HepG2 (cell line): ENCODE results near the gene UCP3. TPM values are rescaled to one million over a fixed set of nuclear protein-coding genes. Genes with fewer than 3 reads are reported as not detected.

ENCODE experiments used
- ATAC-seq: fragments of 200-7000 bp; cut with Tn5 transposase; 3 replicates; pipeline ENCODE4 v1.9.1; 2020; ENCODE audit warnings: mild to moderate bottlenecking, moderate library complexity
- BruUV-seq: library from RNA; stranded (reverse); fragments of 400-500 nt; replicated peaks from 2 replicates; lab custom pipeline; 2021; lab: Mats Ljungman, UMichigan
- CTCF ChIA-PET: fragments of 300-600 bp; formaldehyde crosslinking; extraction: SDS; loops from one replicate; lab custom pipeline; 2021; ENCODE audit warnings: low total read pairs, inconsistent platforms, low intra/inter-chr PET ratio; lab: Yijun Ruan, JAX
- POLR2A ChIA-PET: fragments of 350-600 bp; sonication (Branson Sonifier 250); formaldehyde crosslinking; loops from one replicate; lab custom pipeline; 2020; ENCODE audit warnings: antibody characterized with exemption, inconsistent platforms; lab: Yijun Ruan, JAX
- DNase-seq: peaks from one replicate; pipeline ENCODE4 v3.0.0-alpha.2; 2015; ENCODE audit warnings: low spot score
- FAIRE-seq: peaks from 3 replicates; lab custom pipeline; 2011; peaks lifted over from hg19 to GRCh38; lab: Jason Lieb, UNC
- H2AFZ ChIP-seq: one replicate; pipeline ENCODE4 v1.6.1; 2011; ENCODE audit warnings: low read length, inconsistent platforms
- H3K27ac ChIP-seq: fragments of 300-600 bp; 3 replicates; pipeline ENCODE4 v1.8.0; 2011; ENCODE audit warnings: mixed run types, mild to moderate bottlenecking, mixed read lengths, low read length, inconsistent platforms; ENCODE audit not compliant: insufficient read depth; ENCODE audit errors: extremely low read length
- H3K27me3 ChIP-seq, 2 experiments: fragments of 200-600 bp in 1 of 2; 2 replicates in 1 of 2; 3 replicates in 1 of 2; pipeline versions ENCODE4 v1.6.0 to v1.8.0; 2011; ENCODE audit warnings: low read length in 2 of 2, mild to moderate bottlenecking in 2 of 2, moderate library complexity in 2 of 2, inconsistent platforms in 1 of 2; ENCODE audit not compliant: insufficient read depth in 2 of 2, control insufficient read depth in 1 of 2
- H3K36me3 ChIP-seq, 2 experiments: fragments of 200-600 bp in 1 of 2; replicated peaks in 1 of 2; 2 replicates in 1 of 2; 3 replicates in 1 of 2; pipeline versions ENCODE4 v1.5.1 to v1.8.0; 2011; ENCODE audit warnings: low read length in 2 of 2, inconsistent platforms in 1 of 2; ENCODE audit not compliant: insufficient read depth in 2 of 2, control insufficient read depth in 1 of 2
- H3K4me1 ChIP-seq: 2 replicates; pipeline ENCODE4 v1.5.1; 2012; ENCODE audit warnings: low read length, inconsistent platforms; ENCODE audit not compliant: insufficient read depth
- H3K4me2 ChIP-seq: 2 replicates; pipeline ENCODE4 v1.6.0; 2011; ENCODE audit warnings: low read depth, low read length, inconsistent platforms
- H3K4me3 ChIP-seq, 3 experiments: fragments of 200-600 bp in 1 of 3; sonication (generic), shearing (Covaris generic) in 1 of 3; replicated peaks in 1 of 3; 2 replicates each; pipeline ENCODE4 v1.5.1; 2011 to 2016; ENCODE audit warnings: low read length in 3 of 3, inconsistent platforms in 2 of 3, low read depth in 2 of 3, mild to moderate bottlenecking in 2 of 3, control low read depth in 1 of 3, mixed read lengths in 1 of 3; ENCODE audit not compliant: insufficient read depth in 1 of 3
- H3K79me2 ChIP-seq: one replicate; pipeline ENCODE4 v1.6.1; 2011; ENCODE audit warnings: low read length, inconsistent platforms; ENCODE audit not compliant: insufficient read depth
- H3K9ac ChIP-seq: 2 replicates; pipeline ENCODE4 v1.6.0; 2011; ENCODE audit warnings: mild to moderate bottlenecking, low read depth, low read length, inconsistent platforms; ENCODE audit not compliant: insufficient read depth
- H3K9me3 ChIP-seq: 2 replicates; pipeline ENCODE4 v1.5.1; 2012; ENCODE audit warnings: mild to moderate bottlenecking, low read length
- H4K20me1 ChIP-seq: 2 replicates; pipeline ENCODE4 v1.6.0; 2011; ENCODE audit warnings: inconsistent platforms, mild to moderate bottlenecking, low read length, moderate library complexity; ENCODE audit not compliant: insufficient read depth
- KMT2B ChIP-seq: IDR thresholded peaks from 2 replicates; pipeline ENCODE4 v1.6.1; 2016; ENCODE audit warnings: missing genetic modification reagents, missing compliant biosample characterization
- ZFX ChIP-seq: sonication (generic); formaldehyde crosslinking; IDR thresholded peaks from 2 replicates; pipeline ENCODE4 v1.4.0; 2020; ENCODE audit warnings: mild to moderate bottlenecking, low read depth, missing genetic modification reagents, moderate library complexity
- ZNF326 ChIP-seq: sonication (generic); formaldehyde crosslinking; IDR thresholded peaks from 2 replicates; pipeline ENCODE4 v1.4.0; 2020; ENCODE audit warnings: missing genetic modification reagents, borderline replicate concordance
- ZNF460 ChIP-seq: sonication (generic); formaldehyde crosslinking; IDR thresholded peaks from 2 replicates; pipeline ENCODE4 v1.5.1; 2020; ENCODE audit warnings: missing genetic modification reagents, mild to moderate bottlenecking, borderline replicate concordance
- ZNF484 ChIP-seq: sonication (generic); formaldehyde crosslinking; IDR thresholded peaks from 2 replicates; pipeline ENCODE4 v1.5.1; 2020; ENCODE audit warnings: mild to moderate bottlenecking, low read depth, missing genetic modification reagents, borderline replicate concordance
- ZNF562 ChIP-seq: sonication (generic); formaldehyde crosslinking; IDR thresholded peaks from 2 replicates; pipeline ENCODE4 v1.8.0; 2022; ENCODE audit warnings: missing genetic modification reagents, borderline replicate concordance
- ZNF761 ChIP-seq: sonication (generic); formaldehyde crosslinking; conservative IDR thresholded peaks from 2 replicates; pipeline ENCODE4 v1.4.0; 2020; ENCODE audit warnings: mild to moderate bottlenecking, missing genetic modification reagents
- ZXDC ChIP-seq: sonication (generic); formaldehyde crosslinking; IDR thresholded peaks from 2 replicates; pipeline ENCODE4 v1.5.0; 2020; ENCODE audit warnings: mild to moderate bottlenecking, missing genetic modification reagents
- WGBS: methylation state at CpG from one replicate; pipeline ENCODE4 v1.1.6; 2017; ENCODE audit warnings: low lambda C conversion rate; 5-methylcytosine and 5-hydroxymethylcytosine counted together
- in situ Hi-C: cut with HindIII; loops from 2 replicates; pipeline ENCODE4 v1.10.0; 2017; ENCODE audit warnings: low pct_unique_long_range_greater_than_20kb; ENCODE audit not compliant: extremely low pct_ligation_motif_present
- intact Hi-C: fragments of 100-400 bp; cut with micrococcal nuclease; formaldehyde crosslinking; loops from one replicate; pipeline ENCODE4 v1.10.0; 2022; ENCODE audit not compliant: unreplicated experiment
- polyA plus RNA-seq, 8 experiments: library from polyadenylated mRNA; depleted of rRNA in 3 of 8; stranded (reverse) in 7 of 8; unstranded in 1 of 8; fragments of >200 nt; fragmentation: Illumina TruSeq in 4 of 8; extraction: Trizol in 4 of 8; gene quantifications; 2 replicates each; pipeline versions ENCODE4 v1.2.1 to v1.2.3, GENCODE V29; 2011 to 2016; ENCODE audit warnings: low read depth in 4 of 8, missing spikeins in 1 of 8, mixed read lengths in 1 of 8; ENCODE audit not compliant: insufficient read depth in 1 of 8
- total RNA-seq, 5 experiments: library from RNA; depleted of rRNA; stranded (reverse); fragments of >200 nt; fragmentation: Illumina TruSeq; extraction: Trizol; gene quantifications; 2 replicates each; pipeline ENCODE4 v1.2.3, GENCODE V29; 2016; ENCODE audit warnings: low read depth in 1 of 5
- TF ChIP-seq, protein P1 (sequence below): sonication (generic); formaldehyde crosslinking; IDR thresholded peaks from 2 replicates; pipeline ENCODE4 v1.9.0; 2021; ENCODE audit warnings: missing genetic modification reagents, borderline replicate concordance
- TF ChIP-seq, protein P2 (sequence below): sonication (generic); formaldehyde crosslinking; conservative IDR thresholded peaks from 2 replicates; pipeline ENCODE4 v1.8.0; 2022; ENCODE audit warnings: mild to moderate bottlenecking, moderate library complexity, missing genetic modification reagents

UCP3 gene
- total and polyA plus RNA-seq, 2 of the 13 experiments (the other 11 are each of a cell fraction or from before 2014, with no cell fraction given), result 0.37 TPM; not detected in 1

DNA sequence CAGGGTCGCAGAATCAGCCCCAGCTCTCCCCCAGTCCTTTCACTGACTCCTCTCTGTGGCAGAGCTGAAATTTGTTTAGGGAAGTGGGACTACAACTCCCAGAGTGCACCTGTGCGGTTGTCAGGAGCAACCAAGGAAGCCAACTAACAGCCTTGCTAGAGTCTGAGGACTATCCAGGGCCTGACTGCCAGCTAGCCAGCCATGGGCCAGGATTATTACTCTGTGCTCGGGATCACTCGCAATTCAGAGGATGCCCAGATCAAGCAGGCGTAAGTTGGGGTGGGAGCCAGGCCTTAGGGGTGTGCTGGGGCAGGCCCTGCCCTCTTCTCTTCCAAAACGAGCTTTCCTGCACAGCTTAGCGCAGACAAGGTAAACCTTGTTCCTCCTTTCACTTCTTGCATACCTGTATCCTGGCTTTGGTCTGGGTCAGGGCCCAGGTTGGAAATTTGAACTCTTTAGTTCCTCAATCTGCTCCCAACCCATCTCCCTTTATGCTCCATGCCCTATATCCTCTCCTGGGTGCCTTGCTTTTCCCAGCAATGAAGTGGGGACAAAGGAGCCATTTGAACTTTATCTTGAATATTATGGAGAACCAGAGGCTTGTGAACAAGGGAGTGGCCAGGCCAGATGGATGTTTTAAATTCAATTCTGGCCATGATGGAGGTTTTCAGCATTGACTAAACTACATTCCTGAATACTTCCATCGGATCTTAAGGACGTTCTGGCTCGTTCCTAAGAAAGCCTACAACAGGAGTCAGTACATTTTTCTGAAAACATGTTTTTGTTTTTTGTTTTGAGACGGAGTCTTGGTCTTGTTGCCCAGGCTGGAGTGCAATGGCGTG, 57.8 kb downstream of the UCP3 start, which contains the start of gene DNAJB13:
Gene DNAJB13 (plus strand): TSS at position 158 of the 842 bp plus-strand sequence. CDS start 44 bp downstream, at position 202.
- ATAC-seq, result peak; percentile 91
- CTCF ChIA-PET, result no interaction called here
- Histone ChIP-seq H3K9me3 (no peaks in the 10 kb centered on the region), H3K79me2 (peaks cover 11% of the 10 kb centered on the region), H3K27me3 (no peaks in the 10 kb centered on the region; a peak in 1 of 5 replicates), H3K4me3 (peak within 1 kb of the TSS; percentile 46 to 77 (median 71)), H3K9ac (peak within 1 kb of the TSS; percentile 79), H3K36me3 (peaks cover 0 to 7% of the 10 kb centered on the region in 2 experiments; a peak in 2 of 5 replicates), H3K4me1 (peaks cover 67% of the 10 kb centered on the region), H2AFZ (no peak within 1 kb of the TSS), H3K4me2 (peak within 1 kb of the TSS; percentile 80), H3K27ac (peak within 1 kb of the TSS; percentile 86), H4K20me1 (0 out of 2 replicates have a peak, but pooled peaks cover 3% of the 10 kb centered on the region)
- WGBS, result 50% methylated on average over 9 of the region's 12 CpGs
- in situ Hi-C loops (loop anchor here (25.0 kb wide), 1 partner anchor 211 kb away; the partner anchor contains the start of genes C2CD3 and PPME1), intact Hi-C loops (no loop called here)
- FAIRE-seq, result peak; percentile 56
- BruUV-seq, result no TSS peak
- DNase-seq, result peak; percentile 77
- POLR2A ChIA-PET, result no interaction called here
- TF ChIP-seq ZNF326, result no peak
- TF ChIP-seq ZNF460 (CRISPR knock-in tag), result no peak
- peak; percentile 91 for TF ChIP-seq ZFX (CRISPR knock-in tag)
- TF ChIP-seq, protein P1, sequence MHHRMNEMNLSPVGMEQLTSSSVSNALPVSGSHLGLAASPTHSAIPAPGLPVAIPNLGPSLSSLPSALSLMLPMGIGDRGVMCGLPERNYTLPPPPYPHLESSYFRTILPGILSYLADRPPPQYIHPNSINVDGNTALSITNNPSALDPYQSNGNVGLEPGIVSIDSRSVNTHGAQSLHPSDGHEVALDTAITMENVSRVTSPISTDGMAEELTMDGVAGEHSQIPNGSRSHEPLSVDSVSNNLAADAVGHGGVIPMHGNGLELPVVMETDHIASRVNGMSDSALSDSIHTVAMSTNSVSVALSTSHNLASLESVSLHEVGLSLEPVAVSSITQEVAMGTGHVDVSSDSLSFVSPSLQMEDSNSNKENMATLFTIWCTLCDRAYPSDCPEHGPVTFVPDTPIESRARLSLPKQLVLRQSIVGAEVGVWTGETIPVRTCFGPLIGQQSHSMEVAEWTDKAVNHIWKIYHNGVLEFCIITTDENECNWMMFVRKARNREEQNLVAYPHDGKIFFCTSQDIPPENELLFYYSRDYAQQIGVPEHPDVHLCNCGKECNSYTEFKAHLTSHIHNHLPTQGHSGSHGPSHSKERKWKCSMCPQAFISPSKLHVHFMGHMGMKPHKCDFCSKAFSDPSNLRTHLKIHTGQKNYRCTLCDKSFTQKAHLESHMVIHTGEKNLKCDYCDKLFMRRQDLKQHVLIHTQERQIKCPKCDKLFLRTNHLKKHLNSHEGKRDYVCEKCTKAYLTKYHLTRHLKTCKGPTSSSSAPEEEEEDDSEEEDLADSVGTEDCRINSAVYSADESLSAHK, result no peak
- no peak for TF ChIP-seq ZNF761 (CRISPR knock-in tag)
- TF ChIP-seq, protein P2, sequence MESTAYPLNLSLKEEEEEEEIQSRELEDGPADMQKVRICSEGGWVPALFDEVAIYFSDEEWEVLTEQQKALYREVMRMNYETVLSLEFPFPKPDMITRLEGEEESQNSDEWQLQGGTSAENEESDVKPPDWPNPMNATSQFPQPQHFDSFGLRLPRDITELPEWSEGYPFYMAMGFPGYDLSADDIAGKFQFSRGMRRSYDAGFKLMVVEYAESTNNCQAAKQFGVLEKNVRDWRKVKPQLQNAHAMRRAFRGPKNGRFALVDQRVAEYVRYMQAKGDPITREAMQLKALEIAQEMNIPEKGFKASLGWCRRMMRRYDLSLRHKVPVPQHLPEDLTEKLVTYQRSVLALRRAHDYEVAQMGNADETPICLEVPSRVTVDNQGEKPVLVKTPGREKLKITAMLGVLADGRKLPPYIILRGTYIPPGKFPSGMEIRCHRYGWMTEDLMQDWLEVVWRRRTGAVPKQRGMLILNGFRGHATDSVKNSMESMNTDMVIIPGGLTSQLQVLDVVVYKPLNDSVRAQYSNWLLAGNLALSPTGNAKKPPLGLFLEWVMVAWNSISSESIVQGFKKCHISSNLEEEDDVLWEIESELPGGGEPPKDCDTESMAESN (CRISPR knock-in tag), result no peak
- no peak for TF ChIP-seq KMT2B
- TF ChIP-seq ZNF484 (CRISPR knock-in tag), result no peak
- TF ChIP-seq ZNF562, result no peak
- TF ChIP-seq ZXDC, result no peak
